Activated T-helper 1 cell treated with anti-CD3 and anti-CD28 coated beads, Interleukin-12 subunit alpha, Interleukin-12 subunit beta, Interleukin-2, Interleukin-4 antibody, amounts not matched to agents 30 ng/mL and 10 ng/mL and 1 ng/mL, durations not matched to agents 14 hours and 24 hours and 36 hours (primary cell): Measurements from ENCODE around the gene MAN1C1. TPM values are rescaled to one million over a fixed set of nuclear protein-coding genes. Genes with fewer than 3 reads are reported as not detected.

Source experiments
- DNase-seq: peaks from one replicate; pipeline ENCODE4 v3.0.0; 2021; ENCODE audit warnings: low spot score
- H3K27ac Mint-ChIP-seq: one replicate; pipeline ENCODE4 v1.8.0; 2021; ENCODE audit warnings: mild to moderate bottlenecking, mixed read lengths
- H3K27me3 Mint-ChIP-seq: one replicate; pipeline ENCODE4 v1.8.0; 2022; ENCODE audit warnings: mild to moderate bottlenecking, moderate library complexity, mixed read lengths; ENCODE audit not compliant: insufficient read depth
- H3K36me3 Mint-ChIP-seq: one replicate; pipeline ENCODE4 v1.8.0; 2021; ENCODE audit warnings: low read depth, mixed read lengths
- H3K4me1 Mint-ChIP-seq: one replicate; pipeline ENCODE4 v1.8.0; 2021; ENCODE audit warnings: low read depth, mixed read lengths
- H3K4me3 Mint-ChIP-seq: one replicate; pipeline ENCODE4 v1.8.0; 2021; ENCODE audit warnings: mild to moderate bottlenecking, moderate library complexity, mixed read lengths
- H3K9me3 Mint-ChIP-seq: one replicate; pipeline ENCODE4 v1.8.0; 2021; ENCODE audit warnings: mixed read lengths
- intact Hi-C: fragments of 100-400 bp; cut with micrococcal nuclease; formaldehyde crosslinking; loops from one replicate; pipeline ENCODE4 v1.15.1; 2024
- total RNA-seq: library from RNA; stranded (reverse); gene quantifications from 2 replicates; pipeline ENCODE4 v1.2.3, GENCODE V29; 2022

The MAN1C1 gene
- total RNA-seq, 1 donor from 2014 or later, result 0.83 TPM

DNA sequence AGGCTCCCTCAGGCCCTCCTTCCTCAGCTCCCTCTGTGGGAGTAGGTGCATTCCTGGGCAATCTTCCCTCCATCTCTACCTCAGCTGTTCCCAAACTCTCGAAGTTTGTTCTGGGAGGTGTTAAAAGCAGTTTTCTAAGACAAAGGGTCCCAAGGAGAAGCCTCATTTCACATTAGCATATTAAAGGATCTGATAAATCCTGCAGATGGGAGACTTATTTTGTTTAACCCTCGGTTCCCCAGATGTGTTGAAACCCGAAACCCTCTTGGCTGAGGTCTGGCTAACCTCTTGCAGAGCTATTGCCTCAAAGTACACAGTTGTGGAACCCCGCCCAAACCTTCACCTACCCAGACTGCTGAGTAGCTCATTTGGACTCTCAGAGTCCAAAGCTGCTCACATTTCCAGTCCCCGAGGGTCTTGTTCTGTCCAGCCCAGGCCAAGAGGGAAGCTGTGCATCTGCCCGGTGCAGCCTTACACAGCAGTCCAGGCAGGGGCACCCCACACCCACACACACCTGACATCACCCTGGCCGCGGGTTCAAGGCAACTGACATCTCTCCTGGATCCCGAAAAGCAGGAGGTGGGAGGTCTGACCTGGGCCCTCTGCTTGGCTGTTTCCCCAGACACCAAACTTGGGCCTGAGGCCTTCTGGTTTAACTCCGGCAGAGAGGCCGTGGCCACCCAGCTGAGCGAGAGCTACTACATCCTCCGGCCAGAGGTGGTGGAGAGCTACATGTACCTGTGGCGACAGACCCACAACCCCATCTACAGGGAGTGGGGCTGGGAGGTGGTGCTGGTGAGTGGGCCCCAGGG, 163.9 kb downstream of the MAN1C1 start:
- no peak for DNase-seq
- Mint-ChIP-seq H3K4me1 (peaks cover 12% of the 10 kb centered on the region), H3K36me3 (no peaks in the 10 kb centered on the region), H3K9me3 (no peaks in the 10 kb centered on the region), H3K4me3 (no peak overlapping the region), H3K27ac (no peak overlapping the region), H3K27me3 (peaks cover 25% of the 10 kb centered on the region)
- intact Hi-C loops, result no loop called here

DNA sequence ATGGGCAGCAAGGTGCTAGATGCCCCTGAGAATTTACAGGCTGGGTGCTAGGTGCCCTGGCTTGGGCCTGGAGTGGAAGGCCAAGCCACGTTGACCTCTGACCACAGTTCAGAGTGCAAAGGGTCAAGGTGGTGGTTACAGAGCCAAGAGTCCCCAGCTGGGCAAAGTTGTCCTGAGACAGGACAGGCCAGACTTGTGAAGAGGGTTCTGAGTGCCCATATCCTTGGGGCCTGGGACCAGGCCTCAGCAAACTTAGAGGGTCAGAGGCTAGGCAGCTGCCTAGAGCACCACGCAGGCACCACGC, 164.5 kb downstream of the MAN1C1 start:
- no peak for DNase-seq
- H3K27me3 Mint-ChIP-seq, result peaks cover 26% of the 10 kb centered on the region
- intact Hi-C loops, result no loop called here
- H3K4me3 Mint-ChIP-seq, result no peak overlapping the region
- H3K9me3 Mint-ChIP-seq, result no peaks in the 10 kb centered on the region
- H3K36me3 Mint-ChIP-seq, result no peaks in the 10 kb centered on the region
- no peak overlapping the region for H3K27ac Mint-ChIP-seq
- peaks cover 6% of the 10 kb centered on the region for H3K4me1 Mint-ChIP-seq

DNA sequence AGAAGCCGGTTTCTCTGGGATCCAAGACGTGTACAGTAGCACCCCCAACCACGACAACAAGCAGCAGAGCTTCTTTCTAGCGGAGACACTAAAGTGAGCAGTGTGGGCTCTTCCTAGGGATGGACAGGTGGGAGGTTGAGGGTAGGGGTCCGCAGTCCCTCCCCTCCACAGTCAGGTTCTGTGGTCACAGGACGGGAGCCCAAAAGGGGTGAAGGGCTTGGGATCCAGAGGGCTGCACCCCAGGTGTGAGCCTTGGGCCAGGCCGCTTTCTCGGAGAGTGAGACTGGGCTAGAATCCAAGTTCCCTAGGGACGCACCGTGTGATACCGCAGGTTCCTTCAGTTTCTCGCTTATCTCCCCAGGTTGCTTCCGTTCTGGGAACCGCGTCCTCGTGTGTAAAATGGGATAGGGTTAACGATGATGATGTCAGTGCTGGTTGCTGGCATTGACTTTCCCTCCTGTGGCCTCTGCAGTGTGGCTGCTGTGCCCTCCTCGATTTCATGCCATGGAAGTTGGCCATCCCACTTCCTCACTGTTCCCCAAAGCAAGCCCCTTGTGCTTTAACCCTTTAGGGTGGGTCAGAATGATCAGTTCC, 166.1 kb downstream of the MAN1C1 start:
- Mint-ChIP-seq H3K27ac (no peak overlapping the region), H3K9me3 (no peaks in the 10 kb centered on the region), H3K4me3 (no peak overlapping the region), H3K36me3 (no peaks in the 10 kb centered on the region), H3K4me1 (no peaks in the 10 kb centered on the region), H3K27me3 (peaks cover 24% of the 10 kb centered on the region)
- intact Hi-C loops, result no loop called here
- DNase-seq, result no peak

DNA sequence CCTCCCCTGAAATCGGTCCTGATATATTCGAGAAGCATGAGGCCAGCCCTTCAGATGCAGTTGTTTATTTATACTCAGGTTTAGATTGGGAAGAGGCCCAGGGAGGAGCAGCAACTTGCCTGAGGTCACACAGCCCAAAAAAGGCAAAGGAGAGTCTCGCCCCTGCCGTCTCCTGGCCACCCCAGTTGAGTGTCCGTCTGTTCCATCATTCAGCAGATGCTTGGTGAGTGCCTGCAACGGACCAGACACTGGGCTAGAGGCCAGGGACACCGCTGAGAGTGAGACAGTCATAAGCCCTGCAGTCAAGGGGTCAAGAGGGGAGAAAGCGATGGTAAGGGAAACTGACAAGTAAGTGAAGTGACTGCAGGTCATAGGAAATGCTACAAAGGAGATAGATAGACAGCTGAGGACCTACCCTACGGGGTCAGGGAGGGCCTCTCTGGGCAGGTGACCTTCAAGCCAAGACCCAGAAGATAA, 168.0 kb downstream of the MAN1C1 start:
- peaks cover 25% of the 10 kb centered on the region for H3K27me3 Mint-ChIP-seq
- no peaks in the 10 kb centered on the region for H3K36me3 Mint-ChIP-seq
- DNase-seq, result no peak
- H3K9me3 Mint-ChIP-seq, result no peaks in the 10 kb centered on the region
- no peaks in the 10 kb centered on the region for H3K4me1 Mint-ChIP-seq
- intact Hi-C loops, result no loop called here
- H3K27ac Mint-ChIP-seq, result no peak overlapping the region
- no peak overlapping the region for H3K4me3 Mint-ChIP-seq

DNA sequence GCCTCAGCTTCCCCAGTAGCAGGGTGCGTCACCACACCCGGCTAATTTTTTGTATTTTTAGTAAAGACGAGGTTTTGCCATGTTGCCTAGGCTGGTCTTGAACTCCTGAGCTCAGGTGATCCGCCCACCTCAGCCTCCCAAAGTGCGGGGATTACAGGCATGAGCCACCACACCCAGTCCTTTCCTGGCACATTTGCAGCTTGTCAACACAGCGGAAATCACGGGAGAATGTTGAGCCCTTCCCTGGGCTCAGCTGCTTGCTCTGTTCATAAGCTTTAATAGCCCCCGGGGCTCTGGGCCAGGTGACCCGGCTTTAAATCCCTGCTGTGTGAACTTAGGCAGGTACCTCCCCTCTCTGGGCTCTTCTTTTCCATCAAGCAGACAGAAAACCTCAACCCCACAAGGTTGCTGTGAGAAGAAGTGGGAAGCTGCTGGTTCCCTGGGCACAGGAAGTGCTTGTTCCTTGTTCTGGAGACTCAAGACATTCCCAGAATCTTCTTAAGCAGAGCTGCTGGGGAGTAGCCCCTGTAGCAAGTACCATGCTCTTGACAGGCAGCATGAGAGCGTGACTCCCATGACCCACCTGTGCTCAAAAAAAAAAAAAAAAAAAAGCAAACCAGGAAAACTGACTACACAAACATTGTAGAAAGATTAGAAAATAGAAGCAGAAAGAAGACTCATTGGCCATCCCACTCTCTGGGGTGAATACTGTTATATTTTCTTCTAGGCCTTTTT, 168.9 kb downstream of the MAN1C1 start:
- no peak for DNase-seq
- Mint-ChIP-seq H3K4me1 (no peaks in the 10 kb centered on the region), H3K36me3 (no peaks in the 10 kb centered on the region), H3K27ac (no peak overlapping the region), H3K9me3 (no peaks in the 10 kb centered on the region), H3K4me3 (no peak overlapping the region), H3K27me3 (peaks cover 24% of the 10 kb centered on the region)
- intact Hi-C loops, result no loop called here

DNA sequence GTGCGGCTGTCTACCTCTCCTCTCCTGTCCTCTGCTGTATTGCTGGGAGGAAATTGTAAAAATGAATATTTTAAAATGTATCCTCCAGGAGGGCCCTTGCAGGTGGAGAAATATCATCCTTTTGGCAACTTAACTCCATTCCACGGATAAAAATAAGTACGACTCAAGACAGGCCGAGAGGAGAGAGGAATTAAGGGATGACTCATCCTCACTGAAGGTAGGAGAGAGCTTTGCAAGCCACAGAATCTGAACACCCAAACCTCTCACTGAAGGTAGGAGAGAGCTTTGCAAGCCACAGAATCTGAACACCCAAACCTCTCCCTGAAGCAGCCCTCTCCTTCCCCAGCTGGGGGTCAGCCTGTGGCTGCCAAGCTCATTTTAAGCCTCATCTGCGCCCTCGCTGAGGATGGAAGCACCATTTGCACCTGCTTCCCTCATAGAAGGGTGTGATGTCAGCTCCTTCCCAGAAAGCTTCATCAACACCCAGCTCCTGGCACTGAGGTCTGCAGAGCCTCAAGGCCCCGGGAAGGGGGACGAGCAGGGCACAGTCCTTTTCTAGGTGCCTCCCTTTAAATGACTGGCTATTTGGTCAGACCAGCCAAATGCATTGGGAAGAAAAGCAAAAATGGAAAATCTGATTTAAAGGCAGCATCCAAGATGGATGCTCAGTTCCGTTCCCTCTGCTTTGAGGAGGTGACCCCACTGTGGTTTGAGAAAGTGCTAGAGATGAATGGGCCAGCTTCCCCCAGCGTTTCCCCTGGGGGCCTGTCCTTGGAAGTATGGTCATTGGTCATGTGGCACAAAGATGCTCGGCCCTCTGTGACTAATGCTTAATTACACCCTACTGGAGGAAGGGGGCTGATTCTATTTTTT, 170.5 kb downstream of the MAN1C1 start:
- no peaks in the 10 kb centered on the region for H3K9me3 Mint-ChIP-seq
- H3K4me1 Mint-ChIP-seq, result no peaks in the 10 kb centered on the region
- intact Hi-C loops, result no loop called here
- no peaks in the 10 kb centered on the region for H3K36me3 Mint-ChIP-seq
- H3K27me3 Mint-ChIP-seq, result peaks cover 27% of the 10 kb centered on the region
- H3K27ac Mint-ChIP-seq, result no peak overlapping the region
- no peak for DNase-seq
- no peak overlapping the region for H3K4me3 Mint-ChIP-seq

DNA sequence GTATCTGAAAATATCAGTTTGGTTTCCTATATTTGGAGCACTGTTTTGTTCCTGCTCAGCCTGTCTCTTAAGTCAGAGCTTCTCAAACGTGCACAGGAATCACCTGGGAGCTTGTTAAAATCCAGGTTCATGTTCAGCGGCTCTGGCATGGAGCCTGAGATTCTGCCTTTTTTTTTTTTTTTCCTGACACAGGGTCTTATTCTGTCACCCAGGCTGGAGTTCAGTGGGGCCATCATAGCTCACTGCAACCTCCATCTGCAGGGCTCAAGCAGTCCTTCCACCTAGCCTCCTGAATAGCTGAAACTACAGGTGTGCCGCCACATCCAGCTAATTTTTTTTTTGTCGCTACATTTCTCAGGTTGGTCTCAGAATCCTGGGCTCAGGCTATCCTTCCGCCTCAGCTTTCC, 171.2 kb downstream of the MAN1C1 start:
- H3K4me3 Mint-ChIP-seq, result no peak overlapping the region
- intact Hi-C loops, result no loop called here
- DNase-seq, result no peak
- no peaks in the 10 kb centered on the region for H3K36me3 Mint-ChIP-seq
- H3K27ac Mint-ChIP-seq, result no peak overlapping the region
- no peaks in the 10 kb centered on the region for H3K4me1 Mint-ChIP-seq
- H3K9me3 Mint-ChIP-seq, result no peaks in the 10 kb centered on the region
- H3K27me3 Mint-ChIP-seq, result peaks cover 25% of the 10 kb centered on the region

DNA sequence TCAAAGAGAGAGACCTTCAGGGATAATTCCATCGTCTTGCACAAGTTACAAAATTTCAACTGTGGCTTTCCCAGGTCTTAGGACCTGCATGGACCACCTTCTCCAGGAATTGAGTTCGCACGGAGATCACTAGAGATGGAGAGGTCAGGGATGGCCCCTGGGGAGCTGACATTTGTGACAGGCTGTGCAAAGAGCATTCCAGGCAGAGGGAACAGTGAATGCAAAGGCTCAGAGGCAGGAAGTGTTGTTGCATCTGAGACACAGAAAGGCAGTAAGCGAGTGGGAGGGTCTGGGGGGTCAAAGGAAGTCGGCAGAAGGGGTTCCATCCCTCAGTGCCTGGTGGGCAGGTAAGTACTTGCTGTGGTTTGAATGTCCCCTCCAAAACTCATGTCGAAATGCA, 173.9 kb downstream of the MAN1C1 start:
- Mint-ChIP-seq H3K9me3 (no peaks in the 10 kb centered on the region), H3K27me3 (peaks cover 35% of the 10 kb centered on the region), H3K4me3 (no peak overlapping the region), H3K4me1 (no peaks in the 10 kb centered on the region), H3K36me3 (no peaks in the 10 kb centered on the region), H3K27ac (no peak overlapping the region)
- intact Hi-C loops, result no loop called here
- DNase-seq, result no peak

DNA sequence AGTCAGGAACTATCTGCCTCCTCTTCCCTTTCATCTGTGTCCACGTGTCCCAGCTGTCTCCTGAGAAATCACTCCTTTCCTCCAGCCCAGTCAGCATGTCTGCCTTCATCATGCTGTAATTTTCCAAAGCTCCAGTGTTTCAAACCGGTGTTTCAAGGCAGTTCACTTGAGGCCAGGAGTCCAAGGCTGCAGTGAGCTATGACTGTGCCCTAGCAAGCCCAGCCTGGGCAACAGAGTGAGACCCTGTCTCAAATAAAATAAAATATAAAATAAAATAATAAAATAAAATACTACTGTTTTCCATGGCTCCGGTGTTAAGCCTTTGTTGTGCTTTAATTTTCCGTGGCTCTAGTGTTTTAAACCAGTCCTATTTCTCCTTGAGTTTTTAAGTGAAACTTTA, 175.5 kb downstream of the MAN1C1 start:
- Mint-ChIP-seq H3K27ac (no peak overlapping the region), H3K27me3 (peaks cover 39% of the 10 kb centered on the region), H3K4me3 (no peak overlapping the region), H3K9me3 (no peaks in the 10 kb centered on the region), H3K4me1 (peaks cover 12% of the 10 kb centered on the region), H3K36me3 (peaks cover 2% of the 10 kb centered on the region)
- no peak for DNase-seq
- intact Hi-C loops, result no loop called here

DNA sequence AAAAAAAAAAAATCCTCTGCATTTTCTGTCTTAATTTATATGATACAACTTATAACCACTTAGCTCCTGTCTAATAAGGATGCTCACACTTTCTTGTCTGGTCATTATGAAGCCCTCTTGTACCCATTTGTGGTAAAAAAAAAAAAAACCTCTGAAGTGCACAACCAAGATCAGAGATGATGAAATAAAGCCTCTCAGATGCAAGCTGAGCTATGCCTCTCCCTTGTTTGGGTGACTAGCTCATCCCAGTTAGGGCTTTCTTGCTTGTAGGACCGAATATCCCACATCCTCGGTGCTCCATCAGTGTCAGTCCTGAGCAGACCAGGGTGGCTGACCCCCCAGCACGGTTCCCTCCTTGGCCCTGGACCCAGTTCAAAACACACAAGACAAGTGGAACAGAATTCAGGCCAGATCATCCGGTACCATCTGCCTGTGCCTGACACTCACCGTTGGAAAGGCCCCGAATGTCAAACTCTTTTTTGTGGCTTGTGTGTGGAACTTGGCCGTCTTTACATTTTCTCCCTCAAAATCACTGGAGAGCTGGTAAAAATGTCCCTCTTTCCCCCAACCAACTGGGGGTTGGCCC, 177.1 kb downstream of the MAN1C1 start:
- Mint-ChIP-seq H3K9me3 (no peaks in the 10 kb centered on the region), H3K27me3 (peaks cover 33% of the 10 kb centered on the region), H3K27ac (no peak overlapping the region), H3K4me1 (peaks cover 17% of the 10 kb centered on the region), H3K36me3 (peaks cover 2% of the 10 kb centered on the region), H3K4me3 (no peak overlapping the region)
- intact Hi-C loops, result no loop called here
- DNase-seq, result no peak

DNA sequence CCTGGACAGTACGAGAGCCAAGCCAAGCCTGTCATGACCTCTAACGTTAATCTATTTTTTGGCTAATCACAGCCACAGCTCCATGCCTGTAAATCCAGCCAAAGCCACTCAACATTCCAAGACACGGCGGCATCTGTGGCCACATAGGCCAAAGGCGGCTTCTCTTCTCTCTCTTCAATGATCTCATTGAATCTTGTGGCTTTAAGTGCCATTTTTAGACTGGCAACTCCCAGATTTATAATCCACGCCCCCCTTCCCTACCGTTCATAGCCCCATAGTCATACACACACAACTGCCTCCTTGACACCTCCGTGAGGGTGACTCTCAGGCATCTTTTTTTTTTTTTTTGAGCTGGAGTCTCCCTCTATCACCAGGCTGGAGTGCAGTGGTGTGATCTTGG, 177.7 kb downstream of the MAN1C1 start:
- intact Hi-C loops, result no loop called here
- DNase-seq, result no peak
- Mint-ChIP-seq H3K36me3 (peaks cover 2% of the 10 kb centered on the region), H3K27me3 (peaks cover 33% of the 10 kb centered on the region), H3K9me3 (no peaks in the 10 kb centered on the region), H3K27ac (no peak overlapping the region), H3K4me3 (no peak overlapping the region), H3K4me1 (peaks cover 17% of the 10 kb centered on the region)

DNA sequence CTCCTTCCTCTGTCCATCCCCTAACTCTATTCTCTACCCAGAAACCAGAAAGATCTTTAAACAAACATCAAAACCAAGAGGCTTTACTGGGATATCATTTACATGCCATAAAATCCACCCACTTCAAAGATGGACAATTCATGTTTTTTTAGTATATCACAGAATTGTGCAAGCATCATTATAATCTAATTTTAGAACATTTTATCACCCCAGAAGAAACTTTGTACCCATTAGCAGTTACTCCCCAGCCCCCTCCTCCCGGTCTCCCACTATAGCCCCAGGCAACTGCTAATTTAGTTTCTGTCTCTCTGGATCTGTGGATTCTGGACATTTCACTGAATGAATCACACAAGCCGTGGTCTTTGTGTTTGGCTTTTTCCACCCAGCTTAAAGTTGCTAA, 178.6 kb downstream of the MAN1C1 start:
- peaks cover 17% of the 10 kb centered on the region for H3K4me1 Mint-ChIP-seq
- no peak for DNase-seq
- H3K4me3 Mint-ChIP-seq, result no peak overlapping the region
- peaks cover 2% of the 10 kb centered on the region for H3K36me3 Mint-ChIP-seq
- H3K9me3 Mint-ChIP-seq, result no peaks in the 10 kb centered on the region
- no peak overlapping the region for H3K27ac Mint-ChIP-seq
- intact Hi-C loops, result loop anchor here (5.0 kb wide), 3 partner anchors 118 to 293 kb away; no protein-coding TSS in a partner anchor
- H3K27me3 Mint-ChIP-seq, result peaks cover 29% of the 10 kb centered on the region
